ENCODE data around the gene MLLT1. TPM values are rescaled to one million over a fixed set of nuclear protein-coding genes. Genes with fewer than 3 reads are reported as not detected.

MLLT1 gene
- total and polyA plus RNA-seq, 10 of the 15 experiments (the other 5 are each of a cell fraction or from before 2014, with no cell fraction given): 0.16 to 61.1 (median 8.5) TPM

DNA sequence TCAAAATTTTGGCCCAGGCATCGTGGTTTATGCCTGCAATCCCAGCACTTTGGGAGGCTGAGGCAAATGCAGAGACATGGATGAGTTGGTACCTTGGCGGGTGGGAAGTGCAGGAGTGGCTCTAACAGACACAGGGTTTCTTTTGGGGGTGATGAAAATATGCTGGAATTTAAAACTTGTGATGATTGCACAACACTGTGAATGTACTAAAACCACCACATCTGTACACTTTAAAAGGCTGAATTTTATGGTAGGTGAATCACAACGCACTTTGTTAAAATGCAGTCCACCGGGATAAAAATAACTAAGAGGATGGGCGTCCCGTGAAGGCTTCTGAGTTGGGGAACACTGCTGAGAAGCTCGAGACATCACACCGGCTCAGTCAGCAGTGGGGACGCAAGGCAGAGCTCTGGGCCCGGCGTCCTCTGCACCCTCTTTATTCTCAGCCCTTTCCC, 47.1 kb downstream of the MLLT1 start:
- no peak overlapping the region for H3K4me3 ChIP-seq
- H3K4me1 ChIP-seq (ENCODE audit: control insufficient read depth, insufficient read depth, low read length): no peaks in the 10 kb centered on the region
- H3K36me3 ChIP-seq (ENCODE audit: control insufficient read depth in 2 of 2, insufficient read depth in 2 of 2, low read length in 1 of 2): peaks cover 4 to 21% of the 10 kb centered on the region in 2 experiments; a peak in 3 of 4 replicates
- peaks cover 3% of the 10 kb centered on the region for H3K79me2 ChIP-seq (ENCODE audit: control insufficient read depth, insufficient read depth, low read length)
- DNase-seq (ENCODE audit: low read depth, low spot score): no peak
- in situ Hi-C loops (cut with MboI) (no loop called here), intact Hi-C loops (cut with micrococcal nuclease; ENCODE audit: unreplicated experiment) (no loop called here)
- H3K4me2 ChIP-seq (ENCODE audit: control insufficient read depth, insufficient read depth): no peak overlapping the region
- H2AFZ ChIP-seq (ENCODE audit: control insufficient read depth, low read depth, low read length): no peak overlapping the region
- H3K9me3 ChIP-seq (replicated peaks; ENCODE audit: control insufficient read depth, insufficient read depth, low read length): no peaks in the 10 kb centered on the region
- no peak for FAIRE-seq
- ATAC-seq: no peak
- BruUV-seq (replicated peaks): no TSS peak
- POLR2A ChIA-PET: no interaction called here
- RAD21 ChIA-PET (ENCODE audit: unreplicated experiment): no interaction called here
- WGBS (ENCODE audit: insufficient coverage, insufficient replicate concordance, low lambda C conversion rate, missing lambda C conversion rate): 96% methylated on average over 11 of the region's 11 CpGs
- H3K27ac ChIP-seq (ENCODE audit: control insufficient read depth, insufficient read depth): no peak overlapping the region
- H4K20me1 ChIP-seq (ENCODE audit: control insufficient read depth, insufficient read depth): no peaks in the 10 kb centered on the region; the same call in 1 of the 2 replicates
- no peaks in the 10 kb centered on the region for H3K27me3 ChIP-seq (replicated peaks in 1 of 2; ENCODE audit: control insufficient read depth in 2 of 2, insufficient read depth in 2 of 2, low read length in 1 of 2)
- H3K9ac ChIP-seq (ENCODE audit: control insufficient read depth, insufficient read depth, low read length): no peak overlapping the region
- SMC1A ChIA-PET (ENCODE audit: uncharacterized antibody, unreplicated experiment): no interaction called here
- CTCF ChIA-PET: no interaction called here
- TF ChIP-seq SUPT20H (IDR thresholded peaks at IDR 0.05; ENCODE audit: borderline replicate concordance, control insufficient read depth, low read depth, low read length) (no peak), FOS (IDR thresholded peaks at IDR 0.05; ENCODE audit: borderline replicate concordance, extremely low read depth, insufficient read length) (no peak), ZNF622 (IDR thresholded peaks at IDR 0.05) (no peak), EED (IDR thresholded peaks at IDR 0.05; ENCODE audit: low read depth) (no peak), GABPA (IDR thresholded peaks at IDR 0.05; ENCODE audit: low read depth) (no peak), NFYB (IDR thresholded peaks at IDR 0.05; ENCODE audit: insufficient read depth, low read depth, low read length) (no peak), POLR2AphosphoS5 (IDR thresholded peaks at IDR 0.05; ENCODE audit: low read length) (no peak), TAF1 (IDR thresholded peaks at IDR 0.05; ENCODE audit: borderline replicate concordance, low read depth, low read length) (no peak), NR2F1 (conservative IDR thresholded peaks at IDR 0.05) (no peak), GATAD2B (conservative IDR thresholded peaks at IDR 0.05; ENCODE audit: low read depth) (no peak), RAD21 (IDR thresholded peaks at IDR 0.05; ENCODE audit: insufficient read depth, low read depth, low read length) (no peak), NR2C2 (IDR thresholded peaks at IDR 0.05; ENCODE audit: borderline replicate concordance, control insufficient read depth, insufficient read length, low read depth) (no peak), ZNF207 (IDR thresholded peaks at IDR 0.05; ENCODE audit: borderline replicate concordance) (no peak), HCFC1 (IDR thresholded peaks at IDR 0.05; ENCODE audit: low read length) (no peak), POU2F2 (IDR thresholded peaks at IDR 0.05; ENCODE audit: borderline replicate concordance, low read depth, low read length) (no peak), ZNF384 (IDR thresholded peaks at IDR 0.05; ENCODE audit: borderline replicate concordance, low read depth, low read length) (no peak)
- TF ChIP-seq, protein P1, sequence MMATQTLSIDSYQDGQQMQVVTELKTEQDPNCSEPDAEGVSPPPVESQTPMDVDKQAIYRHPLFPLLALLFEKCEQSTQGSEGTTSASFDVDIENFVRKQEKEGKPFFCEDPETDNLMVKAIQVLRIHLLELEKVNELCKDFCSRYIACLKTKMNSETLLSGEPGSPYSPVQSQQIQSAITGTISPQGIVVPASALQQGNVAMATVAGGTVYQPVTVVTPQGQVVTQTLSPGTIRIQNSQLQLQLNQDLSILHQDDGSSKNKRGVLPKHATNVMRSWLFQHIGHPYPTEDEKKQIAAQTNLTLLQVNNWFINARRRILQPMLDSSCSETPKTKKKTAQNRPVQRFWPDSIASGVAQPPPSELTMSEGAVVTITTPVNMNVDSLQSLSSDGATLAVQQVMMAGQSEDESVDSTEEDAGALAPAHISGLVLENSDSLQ (IDR thresholded peaks at IDR 0.05): no peak
- TF ChIP-seq, protein P2, sequence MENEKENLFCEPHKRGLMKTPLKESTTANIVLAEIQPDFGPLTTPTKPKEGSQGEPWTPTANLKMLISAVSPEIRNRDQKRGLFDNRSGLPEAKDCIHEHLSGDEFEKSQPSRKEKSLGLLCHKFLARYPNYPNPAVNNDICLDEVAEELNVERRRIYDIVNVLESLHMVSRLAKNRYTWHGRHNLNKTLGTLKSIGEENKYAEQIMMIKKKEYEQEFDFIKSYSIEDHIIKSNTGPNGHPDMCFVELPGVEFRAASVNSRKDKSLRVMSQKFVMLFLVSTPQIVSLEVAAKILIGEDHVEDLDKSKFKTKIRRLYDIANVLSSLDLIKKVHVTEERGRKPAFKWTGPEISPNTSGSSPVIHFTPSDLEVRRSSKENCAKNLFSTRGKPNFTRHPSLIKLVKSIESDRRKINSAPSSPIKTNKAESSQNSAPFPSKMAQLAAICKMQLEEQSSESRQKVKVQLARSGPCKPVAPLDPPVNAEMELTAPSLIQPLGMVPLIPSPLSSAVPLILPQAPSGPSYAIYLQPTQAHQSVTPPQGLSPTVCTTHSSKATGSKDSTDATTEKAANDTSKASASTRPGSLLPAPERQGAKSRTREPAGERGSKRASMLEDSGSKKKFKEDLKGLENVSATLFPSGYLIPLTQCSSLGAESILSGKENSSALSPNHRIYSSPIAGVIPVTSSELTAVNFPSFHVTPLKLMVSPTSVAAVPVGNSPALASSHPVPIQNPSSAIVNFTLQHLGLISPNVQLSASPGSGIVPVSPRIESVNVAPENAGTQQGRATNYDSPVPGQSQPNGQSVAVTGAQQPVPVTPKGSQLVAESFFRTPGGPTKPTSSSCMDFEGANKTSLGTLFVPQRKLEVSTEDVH (IDR thresholded peaks at IDR 0.05; ENCODE audit: low read depth, partially characterized antibody): no peak
- TF ChIP-seq, protein P3, sequence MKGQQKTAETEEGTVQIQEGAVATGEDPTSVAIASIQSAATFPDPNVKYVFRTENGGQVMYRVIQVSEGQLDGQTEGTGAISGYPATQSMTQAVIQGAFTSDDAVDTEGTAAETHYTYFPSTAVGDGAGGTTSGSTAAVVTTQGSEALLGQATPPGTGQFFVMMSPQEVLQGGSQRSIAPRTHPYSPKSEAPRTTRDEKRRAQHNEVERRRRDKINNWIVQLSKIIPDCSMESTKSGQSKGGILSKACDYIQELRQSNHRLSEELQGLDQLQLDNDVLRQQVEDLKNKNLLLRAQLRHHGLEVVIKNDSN (IDR thresholded peaks at IDR 0.05; ENCODE audit: borderline replicate concordance, extremely low read length, insufficient read depth, low read depth, low read length): no peak
